ENCODE measurements around the gene AP2A1.

Gene AP2A1

DNA sequence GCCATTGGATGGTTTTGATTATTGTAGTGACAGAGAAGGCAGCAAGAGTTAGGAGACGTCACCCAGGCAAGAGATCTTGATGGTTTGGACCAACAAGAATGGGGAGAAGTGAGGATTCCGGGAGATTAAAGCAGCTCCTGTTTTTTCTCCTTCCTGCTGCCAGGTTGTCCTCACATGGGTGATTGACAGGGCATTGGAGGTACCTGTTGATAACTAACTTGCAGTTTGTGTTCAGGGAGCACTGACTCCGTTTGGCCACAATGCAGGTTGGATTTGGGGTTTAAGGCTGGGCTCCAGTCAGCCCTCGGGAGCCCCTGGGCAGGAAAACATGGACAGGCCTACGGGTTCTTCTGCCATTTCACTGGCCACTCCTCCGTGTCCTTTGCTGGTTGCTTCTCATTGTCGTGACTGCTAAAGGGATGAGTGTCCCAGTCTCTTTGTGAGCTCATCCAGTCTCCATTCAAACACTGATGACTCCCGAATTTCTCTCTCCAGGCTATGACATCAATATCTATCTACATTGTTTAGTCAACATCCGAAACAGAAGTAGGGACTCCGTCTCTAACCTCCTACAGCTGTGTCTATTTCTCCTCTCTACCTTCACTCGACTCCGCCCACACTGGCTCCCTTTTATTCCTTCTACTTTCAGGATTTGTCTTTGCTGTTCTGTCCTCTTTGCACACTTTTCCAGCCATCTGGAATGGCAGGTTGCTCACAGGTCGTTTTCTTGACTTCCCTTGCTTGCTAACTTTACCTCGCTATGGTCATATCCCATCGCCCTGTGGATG is 82.8 kb downstream of the AP2A1 start:
- no peak for TF ChIP-seq YY1 (IDR thresholded peaks at IDR 0.05; ENCODE audit: low read depth)
- no peak for TF ChIP-seq EGR1 (IDR thresholded peaks at IDR 0.05)
- no peak for TF ChIP-seq TCF12 (IDR thresholded peaks at IDR 0.05; ENCODE audit: low read depth)
- TF ChIP-seq, protein P1, sequence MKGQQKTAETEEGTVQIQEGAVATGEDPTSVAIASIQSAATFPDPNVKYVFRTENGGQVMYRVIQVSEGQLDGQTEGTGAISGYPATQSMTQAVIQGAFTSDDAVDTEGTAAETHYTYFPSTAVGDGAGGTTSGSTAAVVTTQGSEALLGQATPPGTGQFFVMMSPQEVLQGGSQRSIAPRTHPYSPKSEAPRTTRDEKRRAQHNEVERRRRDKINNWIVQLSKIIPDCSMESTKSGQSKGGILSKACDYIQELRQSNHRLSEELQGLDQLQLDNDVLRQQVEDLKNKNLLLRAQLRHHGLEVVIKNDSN (IDR thresholded peaks at IDR 0.05) = no peak
- TF ChIP-seq TAF1 (IDR thresholded peaks at IDR 0.05; ENCODE audit: low read depth) = no peak
- no peak for TF ChIP-seq RAD21 (IDR thresholded peaks at IDR 0.05; ENCODE audit: low read depth)
- no peak for TF ChIP-seq ZBTB7A (IDR thresholded peaks at IDR 0.05; ENCODE audit: low read depth)
- TF ChIP-seq EP300 (IDR thresholded peaks at IDR 0.05; ENCODE audit: borderline replicate concordance) = no peak
- TF ChIP-seq FOXM1 (IDR thresholded peaks at IDR 0.05; ENCODE audit: borderline replicate concordance, low read depth) = no peak
- TF ChIP-seq, protein P2, sequence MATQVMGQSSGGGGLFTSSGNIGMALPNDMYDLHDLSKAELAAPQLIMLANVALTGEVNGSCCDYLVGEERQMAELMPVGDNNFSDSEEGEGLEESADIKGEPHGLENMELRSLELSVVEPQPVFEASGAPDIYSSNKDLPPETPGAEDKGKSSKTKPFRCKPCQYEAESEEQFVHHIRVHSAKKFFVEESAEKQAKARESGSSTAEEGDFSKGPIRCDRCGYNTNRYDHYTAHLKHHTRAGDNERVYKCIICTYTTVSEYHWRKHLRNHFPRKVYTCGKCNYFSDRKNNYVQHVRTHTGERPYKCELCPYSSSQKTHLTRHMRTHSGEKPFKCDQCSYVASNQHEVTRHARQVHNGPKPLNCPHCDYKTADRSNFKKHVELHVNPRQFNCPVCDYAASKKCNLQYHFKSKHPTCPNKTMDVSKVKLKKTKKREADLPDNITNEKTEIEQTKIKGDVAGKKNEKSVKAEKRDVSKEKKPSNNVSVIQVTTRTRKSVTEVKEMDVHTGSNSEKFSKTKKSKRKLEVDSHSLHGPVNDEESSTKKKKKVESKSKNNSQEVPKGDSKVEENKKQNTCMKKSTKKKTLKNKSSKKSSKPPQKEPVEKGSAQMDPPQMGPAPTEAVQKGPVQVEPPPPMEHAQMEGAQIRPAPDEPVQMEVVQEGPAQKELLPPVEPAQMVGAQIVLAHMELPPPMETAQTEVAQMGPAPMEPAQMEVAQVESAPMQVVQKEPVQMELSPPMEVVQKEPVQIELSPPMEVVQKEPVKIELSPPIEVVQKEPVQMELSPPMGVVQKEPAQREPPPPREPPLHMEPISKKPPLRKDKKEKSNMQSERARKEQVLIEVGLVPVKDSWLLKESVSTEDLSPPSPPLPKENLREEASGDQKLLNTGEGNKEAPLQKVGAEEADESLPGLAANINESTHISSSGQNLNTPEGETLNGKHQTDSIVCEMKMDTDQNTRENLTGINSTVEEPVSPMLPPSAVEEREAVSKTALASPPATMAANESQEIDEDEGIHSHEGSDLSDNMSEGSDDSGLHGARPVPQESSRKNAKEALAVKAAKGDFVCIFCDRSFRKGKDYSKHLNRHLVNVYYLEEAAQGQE (IDR thresholded peaks at IDR 0.05; ENCODE audit: low read depth) = no peak
- no peak for TF ChIP-seq NFIC (IDR thresholded peaks at IDR 0.05)
- TF ChIP-seq, protein P3, sequence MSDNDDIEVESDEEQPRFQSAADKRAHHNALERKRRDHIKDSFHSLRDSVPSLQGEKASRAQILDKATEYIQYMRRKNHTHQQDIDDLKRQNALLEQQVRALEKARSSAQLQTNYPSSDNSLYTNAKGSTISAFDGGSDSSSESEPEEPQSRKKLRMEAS (IDR thresholded peaks at IDR 0.05) = no peak

DNA sequence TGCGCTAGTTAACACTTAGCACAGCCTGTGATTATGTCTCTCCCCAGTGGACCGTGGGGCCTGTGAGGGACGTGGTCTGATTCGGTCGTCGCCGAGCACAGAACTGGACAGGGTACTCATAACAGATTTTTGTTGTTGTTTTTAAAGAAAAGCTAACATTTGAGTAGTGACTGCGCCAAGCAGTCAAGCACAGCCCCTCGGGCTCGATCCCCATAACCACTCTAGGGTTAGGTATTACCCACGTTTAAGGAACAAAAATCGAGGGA is 83.4 kb downstream of the AP2A1 start:
- TF ChIP-seq NFIC (IDR thresholded peaks at IDR 0.05) = no peak
- no peak for TF ChIP-seq FOXM1 (IDR thresholded peaks at IDR 0.05; ENCODE audit: borderline replicate concordance, low read depth)
- TF ChIP-seq ZBTB7A (IDR thresholded peaks at IDR 0.05; ENCODE audit: low read depth) = no peak
- TF ChIP-seq, protein P1 (IDR thresholded peaks at IDR 0.05) = no peak
- TF ChIP-seq CEBPB (IDR thresholded peaks at IDR 0.05) = no peak
- no peak for TF ChIP-seq RAD21 (IDR thresholded peaks at IDR 0.05; ENCODE audit: low read depth)
- TF ChIP-seq YY1 (IDR thresholded peaks at IDR 0.05; ENCODE audit: low read depth) = no peak
- no peak for TF ChIP-seq TEAD4 (IDR thresholded peaks at IDR 0.05)
- no peak for TF ChIP-seq CREB1 (IDR thresholded peaks at IDR 0.05; ENCODE audit: low read depth)

DNA sequence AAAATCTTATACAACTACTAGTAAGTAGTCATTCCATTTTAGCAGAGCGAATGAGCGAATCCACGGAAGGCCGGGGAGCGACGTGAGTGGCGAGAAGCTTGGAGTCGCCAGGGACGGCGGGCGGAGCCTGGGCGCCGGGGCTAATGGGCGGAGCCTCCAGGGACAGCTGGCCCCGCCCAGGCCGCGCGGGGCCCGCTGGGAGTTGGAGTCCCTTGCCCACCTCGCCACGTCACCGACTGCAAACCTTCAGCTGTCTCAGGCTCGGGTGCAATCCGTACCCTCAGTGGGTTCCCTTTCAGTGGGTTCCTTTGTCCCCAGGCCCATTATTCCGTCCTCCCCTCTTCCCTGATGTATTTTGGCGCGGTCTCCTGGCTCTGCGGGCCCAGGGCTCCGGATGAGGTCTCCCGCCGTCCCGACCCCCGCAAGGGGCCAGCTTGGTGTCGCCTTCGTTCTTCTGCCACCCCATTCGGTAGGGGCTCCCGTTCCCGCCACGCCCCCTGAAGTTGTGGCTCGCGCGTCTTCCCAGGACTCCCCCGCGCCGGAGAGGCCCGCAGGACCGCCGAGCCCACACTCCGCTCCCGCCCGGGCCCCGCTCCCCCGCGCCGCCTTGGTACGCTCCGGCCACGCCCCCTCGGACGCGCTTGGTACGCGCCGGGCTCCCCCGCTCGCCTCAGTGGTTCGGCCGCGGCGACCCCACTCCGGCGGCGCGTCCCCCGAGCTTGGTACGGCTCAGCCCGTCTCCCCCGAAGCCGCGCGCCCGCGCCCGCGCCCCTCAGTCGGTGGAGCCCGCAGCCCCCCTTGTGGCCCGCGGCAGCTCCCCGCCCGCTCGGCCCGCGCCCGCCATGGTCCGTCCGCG is 83.9 kb downstream of the AP2A1 start, which contains the start of gene PTOV1:
Gene PTOV1 (plus strand): TSS at position 673 of the 856 bp plus-strand sequence.
- TF ChIP-seq TAF1 (IDR thresholded peaks at IDR 0.05; ENCODE audit: low read depth) (peak; percentile 74), EP300 (IDR thresholded peaks at IDR 0.05; ENCODE audit: borderline replicate concordance) (peak; percentile 48; the same call in 1 of the 2 replicates), ZBTB7A (IDR thresholded peaks at IDR 0.05; ENCODE audit: low read depth) (peak; percentile 89), CREB1 (IDR thresholded peaks at IDR 0.05; ENCODE audit: low read depth) (peak; percentile 63), TCF12 (IDR thresholded peaks at IDR 0.05; ENCODE audit: low read depth) (no peak; the same call in 1 of the 2 replicates), RAD21 (IDR thresholded peaks at IDR 0.05; ENCODE audit: low read depth) (no peak)
- TF ChIP-seq, protein P2 (IDR thresholded peaks at IDR 0.05; ENCODE audit: low read depth) = no peak
- TF ChIP-seq, protein P3 (IDR thresholded peaks at IDR 0.05) = peak; percentile 54; the same call in 1 of the 2 replicates
- TF ChIP-seq, protein P1 (IDR thresholded peaks at IDR 0.05) = 0 out of 2 replicates have a peak, but pooled peaks have one; percentile 3

DNA sequence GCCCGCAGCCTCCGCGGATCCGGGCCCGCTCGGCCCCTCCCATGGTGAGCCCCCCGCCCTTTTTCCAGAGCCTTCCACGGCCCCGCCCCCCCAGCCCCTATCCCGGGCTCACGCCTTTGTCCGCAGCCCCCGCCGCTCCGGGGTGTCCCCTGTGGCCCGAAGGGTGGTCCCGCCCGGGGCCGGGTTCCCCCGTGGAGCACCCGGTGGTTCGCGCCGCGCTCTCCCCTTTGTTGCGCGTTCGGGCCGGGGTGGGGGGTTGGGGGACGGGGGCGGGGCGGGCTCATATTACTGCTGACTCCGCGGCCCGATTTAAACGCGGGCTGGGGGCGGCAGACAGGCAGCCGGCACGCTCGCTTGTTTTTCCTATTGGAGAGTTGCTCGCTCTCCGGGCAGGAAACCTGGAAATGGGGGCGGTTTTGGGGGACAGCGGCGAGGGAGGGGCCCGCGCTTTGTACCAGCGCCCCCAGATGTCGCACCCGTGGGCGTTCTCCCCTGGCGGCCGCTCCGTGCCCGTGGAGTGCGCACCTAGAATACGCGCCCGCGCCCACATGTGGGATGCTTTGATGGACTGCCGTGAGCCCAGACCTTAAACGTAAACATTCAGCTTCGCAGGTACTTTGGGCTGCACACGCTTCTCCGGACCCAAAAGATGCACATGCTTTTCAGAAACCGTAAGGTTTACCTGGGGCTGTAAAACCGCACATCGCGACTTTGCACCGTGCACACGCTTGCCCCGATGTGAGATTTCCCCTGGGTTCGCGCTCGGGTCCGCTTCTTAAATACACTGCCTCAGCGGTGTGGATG is 84.9 kb downstream of the AP2A1 start:
- TF ChIP-seq NFIC (IDR thresholded peaks at IDR 0.05) (no peak), CREB1 (IDR thresholded peaks at IDR 0.05; ENCODE audit: low read depth) (no peak), RAD21 (IDR thresholded peaks at IDR 0.05; ENCODE audit: low read depth) (no peak), EP300 (IDR thresholded peaks at IDR 0.05; ENCODE audit: borderline replicate concordance) (no peak), ZBTB7A (IDR thresholded peaks at IDR 0.05; ENCODE audit: low read depth) (0 out of 2 replicates have a peak, but pooled peaks have one; percentile 31), TCF12 (IDR thresholded peaks at IDR 0.05; ENCODE audit: low read depth) (no peak), EGR1 (IDR thresholded peaks at IDR 0.05) (peak; percentile 62), TEAD4 (IDR thresholded peaks at IDR 0.05) (no peak), YY1 (IDR thresholded peaks at IDR 0.05; ENCODE audit: low read depth) (no peak), FOXM1 (IDR thresholded peaks at IDR 0.05; ENCODE audit: borderline replicate concordance, low read depth) (no peak), TAF1 (IDR thresholded peaks at IDR 0.05; ENCODE audit: low read depth) (no peak), CEBPB (IDR thresholded peaks at IDR 0.05) (no peak)
- TF ChIP-seq, protein P1 (IDR thresholded peaks at IDR 0.05) = no peak
- TF ChIP-seq, protein P2 (IDR thresholded peaks at IDR 0.05; ENCODE audit: low read depth) = no peak
- TF ChIP-seq, protein P3 (IDR thresholded peaks at IDR 0.05) = peak; percentile 55; the same call in 1 of the 2 replicates

Measured in Ishikawa (cell line).